ENCODE data around the gene EIF2AK3.

EIF2AK3 gene

DNA sequence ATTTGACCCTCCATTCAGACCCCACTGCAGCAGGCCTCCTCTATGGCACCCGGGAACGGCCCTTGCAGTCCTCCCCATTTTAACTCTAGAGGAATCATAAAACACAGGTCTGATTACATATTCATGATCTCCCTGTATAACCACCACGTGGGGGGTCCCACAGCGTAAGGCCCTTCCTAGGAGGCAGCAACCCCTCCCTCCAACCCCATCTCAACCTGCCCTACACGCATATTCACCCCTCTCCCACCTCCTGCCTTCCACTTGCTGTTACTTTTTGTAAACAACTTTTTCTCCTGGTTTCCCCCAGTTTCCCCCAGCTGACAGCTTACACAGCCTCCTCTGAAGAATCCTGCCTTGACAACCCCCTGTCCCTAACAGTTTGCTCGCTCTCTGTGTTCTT lies 89.6 kb downstream of the EIF2AK3 start:
- DNase-seq: no peak

DNA sequence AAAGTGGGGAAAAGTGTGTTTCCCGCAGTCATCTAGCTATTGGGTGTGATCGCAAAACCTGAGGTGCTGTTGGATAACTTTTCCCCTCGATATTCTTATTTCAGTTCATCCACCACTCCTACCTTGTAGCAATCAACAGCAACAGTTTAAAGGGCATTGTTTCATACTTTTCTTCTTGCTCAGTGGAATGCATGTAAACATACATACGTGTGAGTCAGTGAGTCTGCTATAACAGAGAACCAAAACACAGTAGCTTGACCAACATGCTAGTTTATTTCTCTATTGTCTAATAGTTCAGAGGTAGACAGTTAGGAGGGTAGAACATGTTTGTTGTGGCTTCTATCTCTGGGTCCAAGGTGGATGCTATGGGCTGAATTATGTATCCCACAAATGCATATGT lies 97.2 kb downstream of the EIF2AK3 start:
- DNase-seq: no peak

DNA sequence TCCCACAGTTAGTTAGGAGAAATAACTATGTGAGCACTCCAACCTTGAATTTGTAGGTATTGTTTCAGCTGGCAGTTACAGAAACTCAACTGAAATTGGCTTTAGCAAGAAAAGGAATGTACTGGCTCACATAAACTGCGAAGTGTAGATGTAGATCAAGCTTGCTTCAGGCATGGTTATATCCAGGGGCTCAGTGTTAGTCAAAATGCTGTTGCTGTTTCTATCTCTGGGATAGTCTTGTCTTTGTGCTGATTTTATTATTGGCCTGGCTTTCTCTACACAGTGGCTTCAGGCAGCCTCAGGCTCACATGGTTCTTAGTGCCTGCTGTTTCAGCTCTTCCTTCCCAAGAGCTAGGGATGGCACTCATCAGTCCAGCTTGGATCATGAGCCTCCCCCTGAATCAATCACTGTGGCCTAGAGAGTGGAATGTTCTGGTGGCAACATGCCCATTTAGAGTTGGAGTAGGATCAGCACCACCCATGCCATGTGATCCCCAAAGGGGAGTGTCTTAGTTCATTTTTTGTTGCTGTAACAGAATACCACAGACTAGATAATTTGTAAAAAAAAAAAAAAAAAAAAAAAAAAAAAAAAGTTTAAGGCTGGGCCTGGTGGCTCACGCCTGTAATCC lies 105.7 kb downstream of the EIF2AK3 start:
- DNase-seq: no peak

DNA sequence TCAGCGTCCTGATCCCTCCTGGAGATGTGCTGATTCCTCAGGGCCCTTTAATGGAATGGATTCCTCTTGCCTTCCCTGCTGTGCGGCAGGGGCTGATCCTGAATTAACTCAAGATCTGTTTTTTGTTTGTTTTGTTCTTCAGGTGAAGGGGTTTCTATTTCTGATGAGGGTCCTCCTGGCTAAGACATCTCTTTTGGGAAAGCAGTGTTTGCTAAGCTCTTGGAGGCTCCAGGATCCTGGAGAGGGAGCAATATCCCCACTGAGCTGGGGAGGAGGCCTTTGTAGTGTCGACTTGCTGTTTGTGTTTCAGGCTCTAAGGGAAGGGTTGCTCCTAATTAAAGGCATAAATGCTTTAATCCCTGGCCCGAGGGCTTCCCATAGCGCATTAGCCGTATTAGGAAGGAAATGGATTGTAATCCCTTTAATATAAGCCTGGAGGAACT lies 109.5 kb downstream of the EIF2AK3 start:
- DNase-seq: no peak
